ENCODE measurements around the gene TEKT1.
"Not testable (repeated sequence)": the region's sequence is repeated elsewhere in the genome, so short reads cannot be mapped to it uniquely, and the experiment has no call there.

Gene TEKT1

DNA sequence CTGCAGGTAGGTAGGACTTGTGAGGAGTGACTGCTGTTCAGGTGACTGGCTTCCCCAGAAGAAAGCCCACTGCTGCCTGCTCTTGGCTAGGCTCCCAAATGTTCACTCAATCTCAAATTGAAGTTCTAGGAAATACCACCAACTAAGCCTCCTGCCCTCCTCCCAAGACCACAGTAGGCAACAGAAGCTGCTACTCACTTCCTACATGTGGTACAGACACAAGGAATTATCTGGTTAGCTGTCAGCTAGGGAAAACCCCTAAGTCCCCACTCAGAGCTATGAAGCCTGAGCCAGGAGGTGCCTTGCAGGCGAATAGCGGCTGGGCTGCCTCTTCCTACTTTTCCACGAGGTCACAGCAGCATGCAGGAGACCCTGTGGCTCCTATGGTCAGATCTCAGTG, 50.6 kb downstream of the TEKT1 start:
- no peak overlapping the region for H3K4me3 ChIP-seq (ENCODE audit: low read depth, low read length)

DNA sequence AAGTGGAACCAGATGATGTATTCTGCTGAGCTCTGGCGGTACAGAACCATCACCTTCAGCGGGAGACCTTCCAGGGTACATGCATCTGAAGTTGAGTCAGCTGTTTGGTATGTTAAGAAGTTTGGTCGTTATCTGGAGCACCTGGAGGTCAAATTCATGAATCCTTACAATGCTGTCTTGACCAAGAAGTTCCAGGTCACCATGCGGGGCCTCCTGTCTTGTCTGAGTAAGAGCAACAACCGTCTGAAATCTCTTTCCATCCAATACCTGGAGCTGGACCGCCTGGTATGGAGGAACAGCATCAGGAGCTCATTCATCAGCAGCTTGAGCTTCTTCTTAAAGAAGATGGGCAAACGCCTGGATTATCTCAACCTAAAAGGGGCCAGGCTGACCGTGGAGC, 51.5 kb downstream of the TEKT1 start:
- Histone ChIP-seq H3K4me3 (ENCODE audit: low read depth, low read length) (no peak overlapping the region), H3K4me1 (ENCODE audit: control insufficient read depth, insufficient read depth, low read length) (no peaks in the 10 kb centered on the region), H3K9ac (ENCODE audit: low read depth, low read length) (no peak overlapping the region), H3K9me3 (ENCODE audit: control insufficient read depth, insufficient read depth, low read length) (no peaks in the 10 kb centered on the region), H3K27me3 (ENCODE audit: control insufficient read depth, insufficient read depth, low read length) (peaks cover 32% of the 10 kb centered on the region), H3K36me3 (ENCODE audit: control insufficient read depth, insufficient read depth, low read length) (no peaks in the 10 kb centered on the region)

More for the DNA sequence above, 50.6 kb downstream of the TEKT1 start:
- H3K36me3 ChIP-seq (ENCODE audit: control insufficient read depth, insufficient read depth, low read length): no peaks in the 10 kb centered on the region
- no peak overlapping the region for H3K9ac ChIP-seq (ENCODE audit: low read depth, low read length)
- peaks cover 23% of the 10 kb centered on the region for H3K27me3 ChIP-seq (ENCODE audit: control insufficient read depth, insufficient read depth, low read length)
- no peaks in the 10 kb centered on the region for H3K9me3 ChIP-seq (ENCODE audit: control insufficient read depth, insufficient read depth, low read length)
- no peaks in the 10 kb centered on the region for H3K4me1 ChIP-seq (ENCODE audit: control insufficient read depth, insufficient read depth, low read length)

DNA sequence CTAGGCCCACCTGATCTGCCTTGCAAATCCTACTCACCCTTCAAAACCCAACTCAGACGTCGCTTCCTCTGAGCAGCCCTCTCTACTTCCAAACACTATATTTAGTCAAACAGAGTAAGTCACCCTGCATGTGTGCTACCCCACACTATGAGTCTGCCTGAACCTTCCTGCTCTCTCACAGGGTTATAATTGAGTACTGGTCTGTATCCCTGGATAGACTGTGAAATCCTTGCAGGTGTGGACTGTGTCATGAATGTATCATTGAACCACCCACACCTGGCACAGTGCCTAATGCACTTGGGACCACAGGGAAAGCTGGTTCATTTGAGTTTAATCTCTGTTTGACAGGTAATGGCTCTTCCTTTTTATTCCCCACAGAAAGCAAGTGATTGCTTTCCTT, 52.1 kb downstream of the TEKT1 start:
- no peaks in the 10 kb centered on the region for H3K36me3 ChIP-seq (ENCODE audit: control insufficient read depth, insufficient read depth, low read length)
- H3K4me1 ChIP-seq (ENCODE audit: control insufficient read depth, insufficient read depth, low read length): no peaks in the 10 kb centered on the region
- no peaks in the 10 kb centered on the region for H3K9me3 ChIP-seq (ENCODE audit: control insufficient read depth, insufficient read depth, low read length)
- H3K27me3 ChIP-seq (ENCODE audit: control insufficient read depth, insufficient read depth, low read length): peaks cover 35% of the 10 kb centered on the region
- no peak overlapping the region for H3K4me3 ChIP-seq (ENCODE audit: low read depth, low read length)
- no peak overlapping the region for H3K9ac ChIP-seq (ENCODE audit: low read depth, low read length)

DNA sequence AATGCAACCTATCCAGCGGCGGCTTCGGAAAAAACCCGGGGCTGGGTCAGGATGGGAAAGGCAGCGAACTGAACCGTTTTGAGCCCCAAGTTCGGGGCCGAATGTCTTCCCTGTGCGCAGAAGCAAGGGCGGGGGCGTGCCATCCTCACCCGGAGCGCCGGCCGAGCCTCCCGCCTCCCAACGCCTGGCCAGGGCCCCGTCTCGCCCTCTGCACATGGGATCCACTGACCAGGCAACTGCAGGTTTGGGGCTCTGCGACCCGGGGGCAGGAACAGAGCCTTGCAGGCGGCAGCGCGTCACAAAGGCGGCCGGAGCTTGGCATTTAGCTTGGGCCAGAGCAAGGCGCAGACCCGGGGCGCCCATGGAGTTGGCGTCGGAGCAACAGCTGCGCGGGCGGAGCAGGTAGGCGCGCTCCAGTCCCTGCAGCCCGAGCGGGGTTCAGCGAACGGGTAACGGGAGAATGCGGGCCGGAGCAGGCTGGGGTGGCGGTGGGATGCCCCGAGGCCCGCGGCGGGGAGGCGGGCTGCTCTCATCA, 55.6 kb downstream of the TEKT1 start, which contains the start of gene FBXO39:
FBXO39 (plus strand) TSS at position 345 of the 535 bp plus-strand sequence. CDS start 3,654 bp downstream, outside the sequence.
- no peaks in the 10 kb centered on the region for H3K9me3 ChIP-seq (ENCODE audit: control insufficient read depth, insufficient read depth, low read length)
- peak within 1 kb of the TSS; percentile 37 for H3K9ac ChIP-seq (ENCODE audit: low read depth, low read length)
- H3K4me1 ChIP-seq (ENCODE audit: control insufficient read depth, insufficient read depth, low read length): no peaks in the 10 kb centered on the region
- H3K4me3 ChIP-seq (ENCODE audit: low read depth, low read length): peak within 1 kb of the TSS; percentile 52
- no peaks in the 10 kb centered on the region for H3K36me3 ChIP-seq (ENCODE audit: control insufficient read depth, insufficient read depth, low read length)
- peaks cover 40% of the 10 kb centered on the region for H3K27me3 ChIP-seq (ENCODE audit: control insufficient read depth, insufficient read depth, low read length)

DNA sequence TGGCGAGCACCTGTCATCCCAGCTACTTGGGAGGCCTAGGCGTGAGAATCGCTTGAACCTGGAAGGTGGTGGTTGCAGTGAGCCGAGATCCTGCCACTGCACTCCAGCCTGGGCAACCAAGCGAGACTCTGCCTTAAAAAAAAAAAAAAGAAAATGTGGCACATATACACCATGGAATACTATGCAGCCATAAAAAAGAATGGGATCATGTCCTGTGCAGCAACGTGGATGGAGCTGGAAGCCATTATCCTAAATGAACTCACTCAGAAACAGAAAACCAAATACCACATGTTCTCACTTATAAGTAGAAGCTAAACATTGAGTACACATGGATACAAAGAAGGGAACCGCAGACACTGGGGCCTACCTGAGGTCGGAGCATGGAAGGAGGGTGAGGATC, 56.6 kb downstream of the TEKT1 start:
- H3K4me3 ChIP-seq (ENCODE audit: low read depth, low read length); H3K9ac ChIP-seq (ENCODE audit: low read depth, low read length); H3K4me1 ChIP-seq (ENCODE audit: control insufficient read depth, insufficient read depth, low read length); H3K9me3 ChIP-seq (ENCODE audit: control insufficient read depth, insufficient read depth, low read length); H3K36me3 ChIP-seq (ENCODE audit: control insufficient read depth, insufficient read depth, low read length): not testable (repeated sequence)
- H3K27me3 ChIP-seq (ENCODE audit: control insufficient read depth, insufficient read depth, low read length): peaks cover 40% of the 10 kb centered on the region

DNA sequence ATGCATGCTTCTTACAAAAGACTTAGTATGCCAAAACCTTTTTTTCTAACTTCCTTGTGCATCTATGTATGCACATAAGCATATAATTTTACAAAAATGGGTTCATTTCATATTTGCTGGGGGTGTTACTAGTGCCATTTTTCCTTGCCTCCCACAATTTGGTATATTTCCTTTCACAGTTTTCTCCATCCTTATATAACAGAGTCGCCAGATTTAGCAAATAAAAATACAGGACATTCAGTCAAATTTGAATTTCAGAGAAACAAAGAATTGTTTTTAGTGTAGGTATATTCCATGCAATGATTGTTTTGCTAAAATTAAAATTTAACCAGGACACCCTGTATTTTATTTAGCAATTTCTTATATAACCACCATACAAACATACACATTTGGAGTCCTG, 59.5 kb downstream of the TEKT1 start:
- Histone ChIP-seq H3K36me3 (ENCODE audit: control insufficient read depth, insufficient read depth, low read length) (no peaks in the 10 kb centered on the region), H3K9ac (ENCODE audit: low read depth, low read length) (no peak overlapping the region), H3K9me3 (ENCODE audit: control insufficient read depth, insufficient read depth, low read length) (no peaks in the 10 kb centered on the region), H3K4me1 (ENCODE audit: control insufficient read depth, insufficient read depth, low read length) (no peaks in the 10 kb centered on the region), H3K27me3 (ENCODE audit: control insufficient read depth, insufficient read depth, low read length) (peaks cover 28% of the 10 kb centered on the region), H3K4me3 (ENCODE audit: low read depth, low read length) (no peak overlapping the region)

DNA sequence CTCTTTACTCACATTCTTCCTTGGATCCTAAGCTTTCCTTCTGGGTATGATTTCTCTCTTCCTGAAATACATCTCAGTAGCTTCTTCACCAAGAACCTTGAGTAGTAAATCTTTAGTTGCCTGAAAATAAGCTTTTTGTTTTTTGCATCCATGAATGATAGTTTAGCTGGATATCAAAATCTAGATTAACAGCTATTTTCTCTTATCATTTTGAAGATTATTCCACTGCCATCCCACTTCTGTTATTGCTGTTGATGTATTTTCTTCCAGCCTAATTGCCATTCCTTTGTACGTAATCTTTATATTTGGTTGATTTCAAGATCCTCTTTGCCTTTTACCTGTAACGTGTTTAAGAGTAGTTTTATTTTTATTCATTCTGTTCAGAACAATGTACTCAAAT, 63.1 kb downstream of the TEKT1 start:
- peaks cover 3% of the 10 kb centered on the region for H3K27me3 ChIP-seq (ENCODE audit: control insufficient read depth, insufficient read depth, low read length)
- no peak overlapping the region for H3K4me3 ChIP-seq (ENCODE audit: low read depth, low read length)
- no peak overlapping the region for H3K9ac ChIP-seq (ENCODE audit: low read depth, low read length)
- no peaks in the 10 kb centered on the region for H3K36me3 ChIP-seq (ENCODE audit: control insufficient read depth, insufficient read depth, low read length)
- no peaks in the 10 kb centered on the region for H3K9me3 ChIP-seq (ENCODE audit: control insufficient read depth, insufficient read depth, low read length)
- no peaks in the 10 kb centered on the region for H3K4me1 ChIP-seq (ENCODE audit: control insufficient read depth, insufficient read depth, low read length)

DNA sequence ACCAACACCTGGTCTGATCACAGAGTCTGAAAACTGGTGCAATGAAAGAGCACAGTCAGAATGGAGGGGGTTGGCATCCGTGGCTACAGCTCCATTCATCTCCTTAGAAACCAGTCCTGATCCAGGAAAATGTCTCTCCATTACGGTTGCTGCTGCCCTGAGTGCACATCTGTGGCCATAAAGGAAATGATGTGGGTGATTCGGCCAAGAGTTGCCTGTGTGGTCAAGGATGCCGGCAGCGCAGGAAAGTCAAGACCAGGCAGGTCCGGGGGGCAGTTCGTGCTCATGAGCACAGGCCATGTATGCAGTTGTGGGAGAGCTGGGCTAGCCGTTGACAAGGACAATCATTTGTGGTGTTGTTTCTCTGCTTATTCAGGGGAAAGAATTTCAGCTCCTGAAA, 69.8 kb downstream of the TEKT1 start:
- Histone ChIP-seq H3K4me3 (ENCODE audit: low read depth, low read length) (no peak overlapping the region), H3K4me1 (ENCODE audit: control insufficient read depth, insufficient read depth, low read length) (peaks cover 4% of the 10 kb centered on the region), H3K36me3 (ENCODE audit: control insufficient read depth, insufficient read depth, low read length) (no peaks in the 10 kb centered on the region), H3K27me3 (ENCODE audit: control insufficient read depth, insufficient read depth, low read length) (no peaks in the 10 kb centered on the region), H3K9me3 (ENCODE audit: control insufficient read depth, insufficient read depth, low read length) (no peaks in the 10 kb centered on the region), H3K9ac (ENCODE audit: low read depth, low read length) (no peak overlapping the region)

DNA sequence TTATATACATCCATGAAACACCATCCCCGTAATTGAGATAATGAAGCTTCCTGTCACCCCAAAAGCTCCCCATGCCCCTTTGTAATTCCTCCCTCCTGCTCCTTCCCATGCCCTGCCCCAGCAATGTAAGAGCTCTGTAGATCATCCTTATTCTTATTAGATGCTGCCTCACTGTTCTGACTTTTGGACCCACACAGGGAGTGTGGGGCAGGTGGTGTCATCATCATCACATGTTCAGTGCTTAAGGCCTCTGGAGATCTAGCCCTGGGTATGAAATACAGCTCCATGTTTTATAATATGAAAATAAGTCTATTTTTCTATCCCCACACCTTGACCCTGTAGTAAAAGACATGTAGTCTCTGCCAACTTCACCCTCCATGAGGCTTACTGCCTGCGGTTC, 73.8 kb downstream of the TEKT1 start:
- Histone ChIP-seq H3K4me3 (ENCODE audit: low read depth, low read length) (no peak overlapping the region), H3K9ac (ENCODE audit: low read depth, low read length) (no peak overlapping the region), H3K27me3 (ENCODE audit: control insufficient read depth, insufficient read depth, low read length) (no peaks in the 10 kb centered on the region), H3K9me3 (ENCODE audit: control insufficient read depth, insufficient read depth, low read length) (no peaks in the 10 kb centered on the region), H3K4me1 (ENCODE audit: control insufficient read depth, insufficient read depth, low read length) (peaks cover 4% of the 10 kb centered on the region), H3K36me3 (ENCODE audit: control insufficient read depth, insufficient read depth, low read length) (no peaks in the 10 kb centered on the region)

DNA sequence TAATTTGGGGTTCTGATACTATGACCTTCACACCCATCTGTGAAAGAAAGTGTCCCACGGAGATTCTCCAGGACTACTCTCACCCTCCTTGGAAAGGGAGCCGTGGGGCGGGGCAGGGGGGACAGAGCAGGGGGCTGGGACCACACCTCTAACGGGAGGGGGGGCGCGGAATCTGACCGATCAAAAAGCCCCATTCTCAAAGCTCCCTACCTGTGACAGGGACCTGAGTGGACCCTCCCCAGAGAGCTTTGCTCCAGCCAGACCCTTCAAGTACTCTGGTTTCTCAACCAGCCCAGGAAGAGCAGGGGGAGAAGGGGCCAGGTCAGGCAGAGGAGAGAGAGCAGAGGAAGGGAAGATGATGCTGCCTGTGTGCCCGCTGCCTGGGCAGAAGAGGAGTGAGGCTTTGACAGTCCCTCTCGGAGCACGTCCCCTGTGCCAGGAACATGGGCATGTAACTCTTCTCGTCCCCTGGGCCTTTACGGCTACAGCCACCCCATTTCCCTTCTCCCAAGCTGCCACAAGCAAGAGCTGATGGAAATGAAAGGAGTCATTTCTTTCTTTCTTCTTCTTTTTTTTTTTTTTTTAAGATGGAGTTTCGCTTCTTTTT, 75.0 kb downstream of the TEKT1 start:
- Histone ChIP-seq H3K36me3 (ENCODE audit: control insufficient read depth, insufficient read depth, low read length) (no peaks in the 10 kb centered on the region), H3K4me1 (ENCODE audit: control insufficient read depth, insufficient read depth, low read length) (peaks cover 8% of the 10 kb centered on the region), H3K9ac (ENCODE audit: low read depth, low read length) (no peak overlapping the region)

DNA sequence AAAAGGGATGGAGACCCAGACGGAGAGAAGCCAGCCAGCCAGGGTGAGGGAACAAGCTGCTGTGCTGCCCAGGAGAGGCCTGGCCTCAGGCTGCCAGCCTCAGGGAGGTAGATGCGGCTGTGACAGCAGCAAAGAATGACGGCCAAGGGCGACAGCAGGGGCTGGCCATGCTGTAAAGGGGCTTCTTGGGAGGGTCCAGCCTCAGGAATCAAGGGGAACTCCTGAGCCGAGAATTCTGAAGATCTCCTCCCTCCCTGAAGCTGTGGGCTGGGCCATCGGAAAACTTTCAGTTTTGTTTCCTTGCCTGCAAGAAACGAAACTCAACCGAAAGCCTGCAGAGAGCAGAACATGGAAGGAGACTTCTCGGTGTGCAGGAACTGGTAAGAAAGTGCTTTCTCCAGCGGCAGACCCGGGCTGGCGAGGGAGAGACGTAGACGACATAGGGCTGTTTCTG, 75.8 kb downstream of the TEKT1 start, which contains the start of gene XAF1:
XAF1 (plus strand) TSS at position 316 of the 454 bp plus-strand sequence; CDS start at position 349, 33 bp downstream.
- H3K9ac ChIP-seq (ENCODE audit: low read depth, low read length): no peak within 1 kb of the TSS

More for the DNA sequence above, 75.0 kb downstream of the TEKT1 start:
- H3K27me3 ChIP-seq (ENCODE audit: control insufficient read depth, insufficient read depth, low read length): no peaks in the 10 kb centered on the region
- no peak overlapping the region for H3K4me3 ChIP-seq (ENCODE audit: low read depth, low read length)
- no peaks in the 10 kb centered on the region for H3K9me3 ChIP-seq (ENCODE audit: control insufficient read depth, insufficient read depth, low read length)

DNA sequence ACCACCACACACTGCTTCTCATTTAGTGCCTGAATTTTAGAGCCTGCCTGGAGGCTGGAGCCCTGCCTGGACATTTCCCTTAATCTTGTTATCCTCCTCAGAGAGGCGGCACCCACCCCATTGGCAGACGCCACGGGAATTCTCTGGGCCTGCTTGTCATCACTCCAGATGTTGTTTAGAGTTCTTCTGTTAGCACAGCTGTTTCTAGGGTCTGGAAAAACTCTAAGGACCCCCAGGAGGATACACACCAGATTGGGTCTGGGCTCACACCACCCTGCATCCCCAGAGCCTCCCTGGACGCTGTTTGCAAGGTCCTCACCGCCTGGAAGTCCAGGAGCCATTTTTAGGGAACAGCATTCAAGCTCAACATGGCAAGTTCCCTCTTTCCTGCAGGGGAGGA, 76.2 kb downstream of the TEKT1 start:
- no peak overlapping the region for H3K9ac ChIP-seq (ENCODE audit: low read depth, low read length)
- H3K4me3 ChIP-seq (ENCODE audit: low read depth, low read length): no peak overlapping the region
- H3K36me3 ChIP-seq (ENCODE audit: control insufficient read depth, insufficient read depth, low read length): no peaks in the 10 kb centered on the region
- no peaks in the 10 kb centered on the region for H3K9me3 ChIP-seq (ENCODE audit: control insufficient read depth, insufficient read depth, low read length)
- H3K27me3 ChIP-seq (ENCODE audit: control insufficient read depth, insufficient read depth, low read length): no peaks in the 10 kb centered on the region
- H3K4me1 ChIP-seq (ENCODE audit: control insufficient read depth, insufficient read depth, low read length): peaks cover 8% of the 10 kb centered on the region

More for the DNA sequence above, 75.8 kb downstream of the TEKT1 start, which contains the start of gene XAF1:
- H3K36me3 ChIP-seq (ENCODE audit: control insufficient read depth, insufficient read depth, low read length): no peaks in the 10 kb centered on the region
- H3K4me3 ChIP-seq (ENCODE audit: low read depth, low read length): no peak within 1 kb of the TSS
- no peaks in the 10 kb centered on the region for H3K27me3 ChIP-seq (ENCODE audit: control insufficient read depth, insufficient read depth, low read length)
- peaks cover 8% of the 10 kb centered on the region for H3K4me1 ChIP-seq (ENCODE audit: control insufficient read depth, insufficient read depth, low read length)
- no peaks in the 10 kb centered on the region for H3K9me3 ChIP-seq (ENCODE audit: control insufficient read depth, insufficient read depth, low read length)
